Endothelial cell of hepatic sinusoid (primary cell): Measurements from ENCODE around the gene ATP6V0D1.

Experiments
- in situ Hi-C: cut with HindIII; loops from 2 replicates; pipeline ENCODE4 v1.10.0; 2017; ENCODE audit warnings: low sequenced_read_pairs

Gene ATP6V0D1

GRCh38 chr16:67445913-67446907 lies 34.7 kb downstream of the ATP6V0D1 start:
- in situ Hi-C loops = loop anchor here (5.0 kb wide), 2 partner anchors 39 to 94 kb away; no protein-coding TSS in a partner anchor

- in situ Hi-C loops = loop anchor here (5.0 kb wide), 2 partner anchors 38 to 93 kb away; no protein-coding TSS in a partner anchor
Measured at GRCh38 chr16:67445441-67445912, 35.5 kb downstream of the ATP6V0D1 start.

- in situ Hi-C loops = loop anchor here (5.0 kb wide), 2 partner anchors 38 to 93 kb away; no protein-coding TSS in a partner anchor
Measured at GRCh38 chr16:67445126-67445426, 35.9 kb downstream of the ATP6V0D1 start.

- in situ Hi-C loops = loop anchor here (5.0 kb wide), 2 partner anchors 37 to 92 kb away; no protein-coding TSS in a partner anchor
Measured at GRCh38 chr16:67444259-67445125, 36.5 kb downstream of the ATP6V0D1 start.

- in situ Hi-C loops = no loop called here
Measured at GRCh38 chr16:67443265-67443664, 37.7 kb downstream of the ATP6V0D1 start.

GRCh38 chr16:67442581-67443255 lies 38.2 kb downstream of the ATP6V0D1 start:
- in situ Hi-C loops = no loop called here

- in situ Hi-C loops = no loop called here
Measured at GRCh38 chr16:67441907-67442306, 39.0 kb downstream of the ATP6V0D1 start.

GRCh38 chr16:67441271-67441753 lies 39.6 kb downstream of the ATP6V0D1 start:
- in situ Hi-C loops = no loop called here

GRCh38 chr16:67438824-67439393 lies 42.0 kb downstream of the ATP6V0D1 start:
- in situ Hi-C loops = no loop called here

GRCh38 chr16:67438098-67438791 lies 42.7 kb downstream of the ATP6V0D1 start:
- in situ Hi-C loops = no loop called here

- in situ Hi-C loops = no loop called here
Measured at GRCh38 chr16:67437513-67437912, 43.4 kb downstream of the ATP6V0D1 start.

GRCh38 chr16:67436640-67437193 lies 44.2 kb downstream of the ATP6V0D1 start:
- in situ Hi-C loops = no loop called here

- in situ Hi-C loops = no loop called here
Measured at GRCh38 chr16:67435758-67436164, 45.2 kb downstream of the ATP6V0D1 start.

- in situ Hi-C loops = no loop called here
Measured at GRCh38 chr16:67433131-67433719, 47.7 kb downstream of the ATP6V0D1 start.

GRCh38 chr16:67432506-67432890 lies 48.5 kb downstream of the ATP6V0D1 start:
- in situ Hi-C loops = no loop called here

GRCh38 chr16:67431775-67432505 lies 49.0 kb downstream of the ATP6V0D1 start:
- in situ Hi-C loops = no loop called here

GRCh38 chr16:67430977-67431774 lies 49.8 kb downstream of the ATP6V0D1 start, which contains the start of gene HSD11B2:
TSS of gene HSD11B2 (plus strand) at chr16:67431121. CDS start at chr16:67431249, 128 bp downstream.
- in situ Hi-C loops = no loop called here
